HEK293 (cell line): ENCODE data around the gene B4GALNT3.

Experiments used
- HOXD13 ChIP-seq: sonication (generic); formaldehyde crosslinking; IDR thresholded peaks from 2 replicates; pipeline ENCODE4 v1.8.0; 2022; ENCODE audit warnings: missing genetic modification reagents, borderline replicate concordance
- INSM2 ChIP-seq: fragments of 450-650 bp; formaldehyde crosslinking; IDR thresholded peaks from 2 replicates; pipeline ENCODE4 v1.5.1; 2016; ENCODE audit warnings: missing biosample characterization, missing genetic modification characterization
- KLF9 ChIP-seq: fragments of 450-650 bp; formaldehyde crosslinking; IDR thresholded peaks from 2 replicates; pipeline ENCODE4 v1.5.1; 2016; ENCODE audit warnings: missing biosample characterization, missing genetic modification characterization, low read depth
- PBX3 ChIP-seq: sonication (generic); formaldehyde crosslinking; IDR thresholded peaks from 2 replicates; pipeline ENCODE4 v1.8.1; 2022; ENCODE audit warnings: mild to moderate bottlenecking, moderate library complexity, missing genetic modification reagents
- PRDM4 ChIP-seq: fragments of 450-650 bp; formaldehyde crosslinking; IDR thresholded peaks from 2 replicates; pipeline ENCODE4 v1.5.1; 2017; ENCODE audit warnings: missing biosample characterization, missing genetic modification characterization
- SALL2 ChIP-seq: fragments of 450-650 bp; formaldehyde crosslinking; IDR thresholded peaks from 2 replicates; pipeline ENCODE4 v1.5.0; 2017; ENCODE audit warnings: missing biosample characterization, mild to moderate bottlenecking, missing genetic modification characterization, borderline replicate concordance
- SETDB1 ChIP-seq: IDR thresholded peaks from one replicate; pipeline ENCODE4 v1.6.1; 2017; ENCODE audit warnings: mild to moderate bottlenecking, low read length, moderate library complexity, mixed read lengths; ENCODE audit not compliant: insufficient read length
- SP3 ChIP-seq: fragments of 450-650 bp; formaldehyde crosslinking; IDR thresholded peaks from 2 replicates; pipeline ENCODE4 v1.5.1; 2016; ENCODE audit warnings: missing biosample characterization, missing genetic modification characterization
- WT1 ChIP-seq: fragments of 450-650 bp; formaldehyde crosslinking; IDR thresholded peaks from 2 replicates; pipeline ENCODE4 v1.5.1; 2016; ENCODE audit warnings: missing biosample characterization, missing genetic modification characterization
- YY1 ChIP-seq: fragments of 450-650 bp; formaldehyde crosslinking; IDR thresholded peaks from 2 replicates; pipeline ENCODE4 v1.5.1; 2018; ENCODE audit warnings: missing biosample characterization, missing genetic modification characterization
- ZBTB17 ChIP-seq: fragments of 450-650 bp; formaldehyde crosslinking; IDR thresholded peaks from 2 replicates; pipeline ENCODE4 v1.5.1; 2016; ENCODE audit warnings: missing biosample characterization, missing genetic modification characterization
- ZEB2 ChIP-seq: fragments of 450-650 bp; formaldehyde crosslinking; IDR thresholded peaks from 2 replicates; pipeline ENCODE4 v1.5.1; 2016; ENCODE audit warnings: missing biosample characterization, missing genetic modification characterization
- ZIC2 ChIP-seq: fragments of 450-650 bp; formaldehyde crosslinking; IDR thresholded peaks from 2 replicates; pipeline ENCODE4 v1.5.1; 2016; ENCODE audit warnings: missing biosample characterization, missing genetic modification characterization
- ZNF175 ChIP-seq: fragments of 450-650 bp; formaldehyde crosslinking; IDR thresholded peaks from 2 replicates; pipeline ENCODE4 v1.5.1; 2016; ENCODE audit warnings: missing biosample characterization, missing genetic modification characterization
- ZNF214 ChIP-seq: fragments of 450-650 bp; formaldehyde crosslinking; IDR thresholded peaks from 2 replicates; pipeline ENCODE4 v1.5.1; 2017; ENCODE audit warnings: missing biosample characterization, mild to moderate bottlenecking, missing genetic modification characterization, borderline replicate concordance
- ZNF24 ChIP-seq: fragments of 450-650 bp; formaldehyde crosslinking; IDR thresholded peaks from 2 replicates; pipeline ENCODE4 v1.5.1; 2016; ENCODE audit warnings: missing biosample characterization, missing genetic modification characterization
- ZNF274 ChIP-seq, 2 experiments: fragments of 200-500 bp in 1 of 2; fragments of 450-650 bp in 1 of 2; sonication (Bioruptor generic) in 1 of 2; formaldehyde crosslinking in 1 of 2; IDR thresholded peaks; 2 replicates each; pipeline versions ENCODE4 v1.5.1 to v1.6.1; 2014 to 2016; ENCODE audit warnings: borderline replicate concordance in 1 of 2, inconsistent platforms in 1 of 2, low read length in 1 of 2, missing biosample characterization in 1 of 2, missing genetic modification characterization in 1 of 2
- ZNF341 ChIP-seq: fragments of 450-650 bp; formaldehyde crosslinking; IDR thresholded peaks from 2 replicates; pipeline ENCODE4; 2016; ENCODE audit warnings: low read depth, missing biosample characterization, missing genetic modification characterization
- ZNF544 ChIP-seq: fragments of 450-650 bp; formaldehyde crosslinking; IDR thresholded peaks from 2 replicates; pipeline ENCODE4 v1.5.0; 2017; ENCODE audit warnings: missing biosample characterization, missing genetic modification characterization
- ZNF621 ChIP-seq: fragments of 450-650 bp; formaldehyde crosslinking; IDR thresholded peaks from 2 replicates; pipeline ENCODE4 v1.5.1; 2017; ENCODE audit warnings: missing biosample characterization, missing genetic modification characterization
- ZNF623 ChIP-seq: fragments of 450-650 bp; formaldehyde crosslinking; IDR thresholded peaks from 2 replicates; pipeline ENCODE4 v1.5.1; 2016; ENCODE audit warnings: missing biosample characterization, missing genetic modification characterization
- ZNF664 ChIP-seq: fragments of 450-650 bp; formaldehyde crosslinking; IDR thresholded peaks from 2 replicates; pipeline ENCODE4 v1.5.1; 2016; ENCODE audit warnings: missing biosample characterization, missing genetic modification characterization
- ZNF747 ChIP-seq: fragments of 450-650 bp; formaldehyde crosslinking; IDR thresholded peaks from 2 replicates; pipeline ENCODE4 v1.5.1; 2016; ENCODE audit warnings: missing biosample characterization, missing genetic modification characterization
- ZNF776 ChIP-seq: fragments of 450-650 bp; formaldehyde crosslinking; IDR thresholded peaks from 2 replicates; pipeline ENCODE4 v1.5.0; 2017; ENCODE audit warnings: missing biosample characterization, missing genetic modification characterization, borderline replicate concordance
- ZSCAN30 ChIP-seq: fragments of 450-650 bp; IDR thresholded peaks from 2 replicates; pipeline ENCODE4 v1.5.1; 2018; ENCODE audit warnings: missing biosample characterization, mild to moderate bottlenecking, missing genetic modification characterization, moderate library complexity
- TF ChIP-seq, protein P1 (sequence below): fragments of 450-650 bp; formaldehyde crosslinking; IDR thresholded peaks from 2 replicates; pipeline ENCODE4 v1.5.0; 2017; ENCODE audit warnings: missing biosample characterization, missing genetic modification characterization, borderline replicate concordance
- TF ChIP-seq, protein P2 (sequence below): fragments of 450-650 bp; formaldehyde crosslinking; conservative IDR thresholded peaks from 2 replicates; pipeline ENCODE4 v1.5.1; 2016; ENCODE audit warnings: low read depth, missing biosample characterization, missing genetic modification characterization

Gene B4GALNT3

GRCh38 chr12:569803-570434 is 110.2 kb downstream of the B4GALNT3 start (continued):
- TF ChIP-seq PRDM4 (tag by site-specific recombination) (no peak), ZNF175 (tag by site-specific recombination) (no peak), ZNF24 (peak; percentile 81; the same call in 1 of the 2 replicates), INSM2 (tag by site-specific recombination) (no peak), ZEB2 (tag by site-specific recombination) (peak; percentile 52; the same call in 1 of the 2 replicates), ZNF214 (tag by site-specific recombination) (no peak), ZNF341 (peak; percentile 70), ZNF274 (IDR thresholded peaks at IDR 0.05; ENCODE audit: low read length) (no peak), ZNF274 (tag by site-specific recombination; IDR thresholded peaks at IDR 0.05; ENCODE audit: borderline replicate concordance) (no peak), ZNF776 (tag by site-specific recombination) (no peak), KLF9 (tag by site-specific recombination) (peak; percentile 95), HOXD13 (no peak), ZSCAN30 (tag by site-specific recombination) (peak; percentile 90), ZNF623 (no peak), ZNF664 (tag by site-specific recombination) (no peak), ZBTB17 (tag by site-specific recombination) (peak; percentile 12; the same call in 1 of the 2 replicates), SETDB1 (no peak), YY1 (tag by site-specific recombination) (peak; percentile 58; the same call in 1 of the 2 replicates), WT1 (tag by site-specific recombination) (no peak), ZIC2 (tag by site-specific recombination) (no peak), SP3 (tag by site-specific recombination) (peak; percentile 74), ZNF544 (tag by site-specific recombination) (no peak), SALL2 (no peak), PBX3 (CRISPR knock-in tag) (no peak), ZNF747 (tag by site-specific recombination) (no peak), ZNF621 (tag by site-specific recombination) (no peak)
- TF ChIP-seq, protein P1, sequence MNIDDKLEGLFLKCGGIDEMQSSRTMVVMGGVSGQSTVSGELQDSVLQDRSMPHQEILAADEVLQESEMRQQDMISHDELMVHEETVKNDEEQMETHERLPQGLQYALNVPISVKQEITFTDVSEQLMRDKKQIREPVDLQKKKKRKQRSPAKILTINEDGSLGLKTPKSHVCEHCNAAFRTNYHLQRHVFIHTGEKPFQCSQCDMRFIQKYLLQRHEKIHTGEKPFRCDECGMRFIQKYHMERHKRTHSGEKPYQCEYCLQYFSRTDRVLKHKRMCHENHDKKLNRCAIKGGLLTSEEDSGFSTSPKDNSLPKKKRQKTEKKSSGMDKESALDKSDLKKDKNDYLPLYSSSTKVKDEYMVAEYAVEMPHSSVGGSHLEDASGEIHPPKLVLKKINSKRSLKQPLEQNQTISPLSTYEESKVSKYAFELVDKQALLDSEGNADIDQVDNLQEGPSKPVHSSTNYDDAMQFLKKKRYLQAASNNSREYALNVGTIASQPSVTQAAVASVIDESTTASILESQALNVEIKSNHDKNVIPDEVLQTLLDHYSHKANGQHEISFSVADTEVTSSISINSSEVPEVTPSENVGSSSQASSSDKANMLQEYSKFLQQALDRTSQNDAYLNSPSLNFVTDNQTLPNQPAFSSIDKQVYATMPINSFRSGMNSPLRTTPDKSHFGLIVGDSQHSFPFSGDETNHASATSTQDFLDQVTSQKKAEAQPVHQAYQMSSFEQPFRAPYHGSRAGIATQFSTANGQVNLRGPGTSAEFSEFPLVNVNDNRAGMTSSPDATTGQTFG (tag by site-specific recombination): no peak
- TF ChIP-seq, protein P2, sequence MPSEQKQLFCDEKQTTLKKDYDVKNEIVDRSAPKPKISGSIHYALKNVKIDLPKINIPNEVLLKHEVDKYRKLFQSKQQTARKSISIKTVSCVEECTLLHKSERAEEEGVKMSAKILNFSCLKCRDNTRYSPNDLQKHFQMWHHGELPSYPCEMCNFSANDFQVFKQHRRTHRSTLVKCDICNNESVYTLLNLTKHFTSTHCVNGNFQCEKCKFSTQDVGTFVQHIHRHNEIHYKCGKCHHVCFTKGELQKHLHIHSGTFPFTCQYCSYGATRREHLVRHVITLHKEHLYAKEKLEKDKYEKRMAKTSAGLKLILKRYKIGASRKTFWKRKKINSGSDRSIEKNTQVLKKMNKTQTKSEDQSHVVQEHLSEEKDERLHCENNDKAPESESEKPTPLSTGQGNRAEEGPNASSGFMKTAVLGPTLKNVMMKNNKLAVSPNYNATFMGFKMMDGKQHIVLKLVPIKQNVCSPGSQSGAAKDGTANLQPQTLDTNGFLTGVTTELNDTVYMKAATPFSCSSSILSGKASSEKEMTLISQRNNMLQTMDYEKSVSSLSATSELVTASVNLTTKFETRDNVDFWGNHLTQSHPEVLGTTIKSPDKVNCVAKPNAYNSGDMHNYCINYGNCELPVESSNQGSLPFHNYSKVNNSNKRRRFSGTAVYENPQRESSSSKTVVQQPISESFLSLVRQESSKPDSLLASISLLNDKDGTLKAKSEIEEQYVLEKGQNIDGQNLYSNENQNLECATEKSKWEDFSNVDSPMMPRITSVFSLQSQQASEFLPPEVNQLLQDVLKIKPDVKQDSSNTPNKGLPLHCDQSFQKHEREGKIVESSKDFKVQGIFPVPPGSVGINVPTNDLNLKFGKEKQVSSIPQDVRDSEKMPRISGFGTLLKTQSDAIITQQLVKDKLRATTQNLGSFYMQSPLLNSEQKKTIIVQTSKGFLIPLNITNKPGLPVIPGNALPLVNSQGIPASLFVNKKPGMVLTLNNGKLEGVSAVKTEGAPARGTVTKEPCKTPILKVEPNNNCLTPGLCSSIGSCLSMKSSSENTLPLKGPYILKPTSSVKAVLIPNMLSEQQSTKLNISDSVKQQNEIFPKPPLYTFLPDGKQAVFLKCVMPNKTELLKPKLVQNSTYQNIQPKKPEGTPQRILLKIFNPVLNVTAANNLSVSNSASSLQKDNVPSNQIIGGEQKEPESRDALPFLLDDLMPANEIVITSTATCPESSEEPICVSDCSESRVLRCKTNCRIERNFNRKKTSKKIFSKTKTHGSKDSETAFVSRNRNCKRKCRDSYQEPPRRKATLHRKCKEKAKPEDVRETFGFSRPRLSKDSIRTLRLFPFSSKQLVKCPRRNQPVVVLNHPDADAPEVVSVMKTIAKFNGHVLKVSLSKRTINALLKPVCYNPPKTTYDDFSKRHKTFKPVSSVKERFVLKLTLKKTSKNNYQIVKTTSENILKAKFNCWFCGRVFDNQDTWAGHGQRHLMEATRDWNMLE (tag by site-specific recombination): no peak
